Body of pancreas (tissue), 4 donors: Measurements from ENCODE around the gene DUS1L.

Experiments used
- POLR2A ChIP-seq, 3 donors: fragments of 450-650 bp; IDR thresholded peaks; one replicate each; pipeline ENCODE4 v1.6.1; 2016; ENCODE audit warnings: antibody characterized with exemption in 3 of 3, mild to moderate bottlenecking in 2 of 3
- TF ChIP-seq, protein P1 (sequence below), 7 experiments: fragments of 450-650 bp in 4 of 7; fragments of 200-600 bp in 3 of 7; sonication (generic) in 3 of 7; IDR thresholded peaks; one replicate each; pipeline ENCODE4 v1.5.1; 2016 to 2019; ENCODE audit warnings: antibody characterized with exemption in 7 of 7

DNA sequence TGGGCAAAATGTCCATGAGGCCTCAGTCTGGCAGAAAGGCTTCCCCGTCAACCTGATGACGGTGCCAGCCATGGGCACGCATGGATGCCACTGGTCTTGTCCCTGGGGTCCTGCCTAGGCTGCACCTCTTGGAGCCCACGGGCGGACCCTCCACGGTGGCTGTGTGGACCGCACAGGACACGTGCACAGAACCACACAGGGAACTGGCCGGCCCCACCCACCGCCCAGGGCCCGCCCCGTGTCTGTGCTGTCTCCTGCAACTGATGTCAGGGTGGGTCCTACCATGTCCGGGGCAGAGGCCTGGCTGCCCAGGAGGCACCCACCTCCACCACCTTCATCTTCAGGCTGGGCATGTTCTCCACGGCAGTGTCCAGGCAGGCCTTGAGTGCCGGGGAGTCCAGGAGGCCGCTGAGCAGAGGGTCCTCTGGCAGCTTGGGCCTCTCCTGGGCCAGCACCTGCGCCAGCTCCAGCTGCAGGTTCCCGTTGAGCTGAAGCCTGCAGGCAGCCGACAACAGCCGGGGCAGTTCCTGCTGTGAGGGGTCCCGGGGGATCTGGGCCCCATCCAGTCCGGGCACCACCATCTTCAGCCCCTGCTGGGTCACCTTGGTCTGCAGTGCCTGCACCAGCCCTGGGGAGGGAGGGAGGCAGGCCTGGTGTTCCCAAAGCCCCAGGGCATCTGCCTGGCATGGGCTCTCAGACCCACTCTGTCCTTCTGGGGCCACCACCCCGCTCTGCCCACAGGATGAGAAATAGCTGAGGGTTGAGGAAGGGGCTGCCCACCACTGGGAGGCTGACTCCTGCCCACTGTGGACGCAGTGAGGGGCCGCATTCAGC is 20.5 kb upstream of the DUS1L start:
- TF ChIP-seq, protein P1, sequence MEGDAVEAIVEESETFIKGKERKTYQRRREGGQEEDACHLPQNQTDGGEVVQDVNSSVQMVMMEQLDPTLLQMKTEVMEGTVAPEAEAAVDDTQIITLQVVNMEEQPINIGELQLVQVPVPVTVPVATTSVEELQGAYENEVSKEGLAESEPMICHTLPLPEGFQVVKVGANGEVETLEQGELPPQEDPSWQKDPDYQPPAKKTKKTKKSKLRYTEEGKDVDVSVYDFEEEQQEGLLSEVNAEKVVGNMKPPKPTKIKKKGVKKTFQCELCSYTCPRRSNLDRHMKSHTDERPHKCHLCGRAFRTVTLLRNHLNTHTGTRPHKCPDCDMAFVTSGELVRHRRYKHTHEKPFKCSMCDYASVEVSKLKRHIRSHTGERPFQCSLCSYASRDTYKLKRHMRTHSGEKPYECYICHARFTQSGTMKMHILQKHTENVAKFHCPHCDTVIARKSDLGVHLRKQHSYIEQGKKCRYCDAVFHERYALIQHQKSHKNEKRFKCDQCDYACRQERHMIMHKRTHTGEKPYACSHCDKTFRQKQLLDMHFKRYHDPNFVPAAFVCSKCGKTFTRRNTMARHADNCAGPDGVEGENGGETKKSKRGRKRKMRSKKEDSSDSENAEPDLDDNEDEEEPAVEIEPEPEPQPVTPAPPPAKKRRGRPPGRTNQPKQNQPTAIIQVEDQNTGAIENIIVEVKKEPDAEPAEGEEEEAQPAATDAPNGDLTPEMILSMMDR (IDR thresholded peaks at IDR 0.05): no peak
- TF ChIP-seq POLR2A (IDR thresholded peaks at IDR 0.05): no peak
